Retinal pigment epithelial cell (primary cell): ENCODE results near the gene DBF4.
"Not testable (repeated sequence)": the region's sequence is repeated elsewhere in the genome, so short reads cannot be mapped to it uniquely, and the experiment has no call there.

Experiments used
- DNase-seq: peaks from one replicate; pipeline ENCODE4 v3.0.0-alpha.2; 2010; ENCODE audit warnings: low read depth
- H3K4me3 ChIP-seq: 2 replicates; pipeline ENCODE4 v1.5.1; 2011; ENCODE audit warnings: mild to moderate bottlenecking, low read length, control low read depth, moderate library complexity
- TF ChIP-seq, protein P1 (sequence below): conservative IDR thresholded peaks from 2 replicates; pipeline ENCODE4 v1.5.1; 2011; ENCODE audit warnings: low read depth, low read length, control low read depth, inconsistent platforms

The DBF4 gene

DNA sequence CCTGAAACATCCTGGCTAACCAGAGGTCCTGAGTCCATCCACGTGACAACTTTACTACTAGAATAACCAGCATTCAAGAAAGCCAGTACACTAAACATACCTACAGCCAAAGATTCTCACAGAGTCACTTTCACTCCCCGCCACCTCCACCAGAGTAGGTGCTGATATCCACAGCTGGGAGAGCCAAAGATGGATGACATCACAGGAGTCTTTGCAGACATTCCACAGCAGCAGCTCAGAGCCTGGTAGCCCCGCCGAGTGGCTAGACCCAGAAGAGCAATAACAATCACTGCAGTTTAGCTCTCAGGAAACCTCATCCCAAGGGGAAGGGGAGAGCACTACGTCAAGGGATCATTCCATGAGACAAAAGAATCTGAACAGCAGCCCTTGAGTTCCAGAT is 44.3 kb downstream of the DBF4 start:
- no peak overlapping the region for H3K4me3 ChIP-seq
- TF ChIP-seq, protein P1, sequence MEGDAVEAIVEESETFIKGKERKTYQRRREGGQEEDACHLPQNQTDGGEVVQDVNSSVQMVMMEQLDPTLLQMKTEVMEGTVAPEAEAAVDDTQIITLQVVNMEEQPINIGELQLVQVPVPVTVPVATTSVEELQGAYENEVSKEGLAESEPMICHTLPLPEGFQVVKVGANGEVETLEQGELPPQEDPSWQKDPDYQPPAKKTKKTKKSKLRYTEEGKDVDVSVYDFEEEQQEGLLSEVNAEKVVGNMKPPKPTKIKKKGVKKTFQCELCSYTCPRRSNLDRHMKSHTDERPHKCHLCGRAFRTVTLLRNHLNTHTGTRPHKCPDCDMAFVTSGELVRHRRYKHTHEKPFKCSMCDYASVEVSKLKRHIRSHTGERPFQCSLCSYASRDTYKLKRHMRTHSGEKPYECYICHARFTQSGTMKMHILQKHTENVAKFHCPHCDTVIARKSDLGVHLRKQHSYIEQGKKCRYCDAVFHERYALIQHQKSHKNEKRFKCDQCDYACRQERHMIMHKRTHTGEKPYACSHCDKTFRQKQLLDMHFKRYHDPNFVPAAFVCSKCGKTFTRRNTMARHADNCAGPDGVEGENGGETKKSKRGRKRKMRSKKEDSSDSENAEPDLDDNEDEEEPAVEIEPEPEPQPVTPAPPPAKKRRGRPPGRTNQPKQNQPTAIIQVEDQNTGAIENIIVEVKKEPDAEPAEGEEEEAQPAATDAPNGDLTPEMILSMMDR, result no peak
- DNase-seq, result no peak

DNA sequence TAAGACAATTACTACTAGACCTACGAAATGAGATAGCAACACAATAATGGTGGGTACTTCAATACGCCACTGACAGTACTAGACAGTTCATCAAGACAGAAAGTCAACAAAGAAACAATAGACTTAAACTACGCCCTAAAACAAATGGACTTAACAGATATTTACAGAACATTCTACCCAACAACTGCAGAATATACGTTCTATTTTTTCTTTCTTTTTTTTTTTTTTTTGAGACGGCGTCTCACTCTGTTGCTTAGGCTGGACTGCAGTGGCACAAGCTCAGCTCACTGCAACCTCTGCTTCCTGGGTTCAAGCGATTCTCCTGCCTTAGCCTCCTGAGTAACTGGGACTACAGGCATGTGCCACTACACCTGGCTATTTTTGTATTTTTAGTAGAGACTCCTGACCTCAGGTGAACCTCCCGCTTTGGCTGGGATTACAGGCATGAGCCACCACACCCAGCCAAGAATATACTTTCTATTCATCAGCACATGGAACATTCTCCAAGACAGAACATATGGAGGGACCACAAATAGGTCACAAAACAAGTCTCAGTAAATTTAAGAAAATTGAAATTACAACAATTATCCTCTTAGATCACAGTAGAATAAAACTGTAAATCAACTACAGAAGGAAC is 46.6 kb downstream of the DBF4 start:
- H3K4me3 ChIP-seq, DNase-seq: not testable (repeated sequence)

DNA sequence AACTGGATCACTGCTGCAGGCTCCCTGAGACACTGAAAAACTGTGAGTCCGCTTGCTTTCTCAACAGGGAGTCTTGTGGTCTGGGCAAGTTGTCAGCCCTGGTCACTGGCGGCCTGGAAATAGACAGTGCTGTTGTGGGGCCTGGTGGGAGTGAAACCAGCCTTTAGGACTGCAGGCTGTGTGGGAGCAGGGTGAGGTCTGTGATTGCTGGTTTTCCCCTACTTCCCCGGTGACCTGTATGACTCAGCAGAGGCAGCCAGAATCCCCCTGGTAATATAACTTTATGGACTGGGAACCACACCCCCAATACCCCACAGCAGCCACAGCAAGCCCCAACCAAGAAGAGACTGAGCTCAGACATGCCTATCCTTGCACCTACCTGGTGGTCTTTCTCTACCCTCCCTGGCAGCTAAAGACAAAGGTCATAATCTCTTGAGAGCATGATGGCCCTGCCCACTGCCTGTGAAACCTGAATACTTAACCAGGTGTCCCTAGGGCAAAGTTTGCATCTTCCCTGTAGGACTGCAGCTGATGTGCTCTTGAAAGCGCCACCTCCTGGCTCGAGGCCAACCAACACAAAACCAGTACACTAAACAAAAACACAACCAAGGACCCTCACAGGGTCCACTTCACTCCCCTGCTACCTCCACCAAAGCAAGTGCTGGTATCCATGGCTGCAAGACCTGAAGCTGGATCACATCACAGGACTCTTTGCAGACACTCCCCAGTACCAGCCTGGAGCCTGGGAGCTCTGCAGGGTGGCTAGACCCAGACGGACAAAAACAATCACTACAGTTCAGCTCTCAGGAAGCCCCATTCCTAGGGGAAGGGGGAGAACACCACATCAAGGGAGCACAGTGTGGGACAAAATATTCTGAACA is 50.5 kb downstream of the DBF4 start:
- TF ChIP-seq, protein P1, result no peak
- DNase-seq, result no peak
- H3K4me3 ChIP-seq, result no peak overlapping the region

GRCh38 chr7:87933605-87933952 is 57.3 kb downstream of the DBF4 start:
- peak overlapping the region; percentile 73 for H3K4me3 ChIP-seq
- no peak for DNase-seq
- TF ChIP-seq, protein P1, result no peak

DNA sequence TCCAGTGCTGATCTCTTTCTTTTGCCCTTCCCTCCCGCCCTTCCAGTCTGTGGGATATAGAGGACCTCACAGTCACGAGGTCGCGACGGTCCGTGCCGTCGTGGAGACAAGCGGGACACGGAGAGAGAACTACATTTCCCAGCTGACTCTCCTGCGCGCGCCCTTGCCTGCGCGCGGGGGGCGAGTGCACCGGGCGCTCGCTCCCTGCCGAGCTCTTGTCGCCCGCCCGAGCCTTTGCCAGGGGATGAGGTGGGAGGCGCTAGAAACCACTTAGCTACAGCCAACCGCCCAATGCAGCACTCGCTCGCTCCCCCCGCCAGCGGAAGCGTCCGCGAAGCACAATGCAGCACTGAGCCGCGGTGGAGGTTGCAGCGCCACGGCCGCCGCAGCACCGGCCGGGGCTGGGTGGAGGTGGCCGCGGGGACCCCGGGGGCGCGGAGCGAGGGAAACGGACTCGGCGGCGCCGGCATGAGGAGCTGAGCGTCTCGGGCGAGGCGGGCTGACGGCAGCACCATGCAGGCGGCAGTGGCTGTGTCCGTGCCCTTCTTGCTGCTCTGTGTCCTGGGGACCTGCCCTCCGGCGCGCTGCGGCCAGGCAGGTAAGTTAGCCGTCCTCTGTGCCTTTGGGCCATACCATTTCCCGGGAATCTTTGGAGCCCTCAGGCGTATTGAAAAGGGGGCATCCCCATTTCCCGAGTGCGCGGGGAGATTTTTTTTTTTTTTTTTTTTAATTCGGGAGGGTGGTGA is 57.8 kb downstream of the DBF4 start, which contains the start of gene ADAM22:
Gene ADAM22, plus strand, starts transcription at position 299 of the 746 bp plus-strand sequence. Its CDS starts 215 bp downstream, at position 514.
- H3K4me3 ChIP-seq, result peak within 1 kb of the TSS; percentile 73
- TF ChIP-seq, protein P1, result peak; percentile 7
- peak; percentile 75 for DNase-seq

- no peak for DNase-seq
- peak overlapping the region; percentile 73 for H3K4me3 ChIP-seq
- TF ChIP-seq, protein P1, result no peak
Observed at GRCh38 chr7:87934699-87935383, 58.5 kb downstream of the DBF4 start.

GRCh38 chr7:87935384-87935706 is 59.1 kb downstream of the DBF4 start:
- no peak for DNase-seq
- TF ChIP-seq, protein P1, result no peak
- peak overlapping the region; percentile 73 for H3K4me3 ChIP-seq
